ENCODE data around the gene SUPT5H. TPM values are rescaled to one million over a fixed set of nuclear protein-coding genes. Genes with fewer than 3 reads are reported as not detected.

SUPT5H gene
- total RNA-seq, 1 experiment from 2014 or later: 171 TPM

GRCh38 chr19:39398297-39398864 is 47.0 kb upstream of the SUPT5H start:
- Histone ChIP-seq H3K36me3 (ENCODE audit: control insufficient read depth, insufficient read depth, low read length) (no peaks in the 10 kb centered on the region; the same call in none of the 2 replicates), H3K27me3 (replicated peaks; ENCODE audit: control insufficient read depth, insufficient read depth, low read length) (no peaks in the 10 kb centered on the region), H3K4me3 (ENCODE audit: low read depth, low read length) (no peak overlapping the region), H3K9me3 (no peaks in the 10 kb centered on the region), H3K4me1 (peaks cover 52% of the 10 kb centered on the region)
- Mint-ChIP-seq H3K36me3 (ENCODE audit: insufficient read depth, unreplicated experiment) (peaks cover 67% of the 10 kb centered on the region), H3K4me1 (ENCODE audit: low read depth, unreplicated experiment) (peaks cover 34% of the 10 kb centered on the region), H3K27ac (ENCODE audit: unreplicated experiment) (peak overlapping the region; percentile 84), H3K27me3 (ENCODE audit: insufficient read depth, unreplicated experiment) (no peaks in the 10 kb centered on the region), H3K9me3 (ENCODE audit: unreplicated experiment) (no peaks in the 10 kb centered on the region), H3K4me3 (ENCODE audit: unreplicated experiment) (peak overlapping the region; percentile 49)
- TSS peak; percentile 33 for BruUV-seq (replicated peaks)
- POLR2A ChIA-PET: interaction anchor here (0.6 to 2.3 kb wide), 7 partner anchors 10 to 573 kb away, joined by 3 to 28 read pairs (median 11); partner anchors contain the start of genes PSMC4, RPS16, SAMD4B and ZFP36
- DNase-seq: peak; percentile 63 to 77
- intact Hi-C loops (cut with micrococcal nuclease; ENCODE audit: unreplicated experiment): loop anchor here (5.0 kb wide), 1 partner anchor 271 kb away; the partner anchor contains the start of gene PAK4
- TF ChIP-seq CTCF (IDR thresholded peaks at IDR 0.05; ENCODE audit: insufficient read depth in 1 of 2, low read depth in 1 of 2, low read length in 1 of 2, severe bottlenecking in 1 of 2, unreplicated experiment in 1 of 2): no peak
- CTCF ChIA-PET: interaction anchor here (0.6 to 2.9 kb wide), 12 partner anchors 10 to 845 kb away, joined by 3 to 52 read pairs (median 8); partner anchors contain the start of genes PLEKHG2, RPS16, SAMD4B and ZFP36

DNA sequence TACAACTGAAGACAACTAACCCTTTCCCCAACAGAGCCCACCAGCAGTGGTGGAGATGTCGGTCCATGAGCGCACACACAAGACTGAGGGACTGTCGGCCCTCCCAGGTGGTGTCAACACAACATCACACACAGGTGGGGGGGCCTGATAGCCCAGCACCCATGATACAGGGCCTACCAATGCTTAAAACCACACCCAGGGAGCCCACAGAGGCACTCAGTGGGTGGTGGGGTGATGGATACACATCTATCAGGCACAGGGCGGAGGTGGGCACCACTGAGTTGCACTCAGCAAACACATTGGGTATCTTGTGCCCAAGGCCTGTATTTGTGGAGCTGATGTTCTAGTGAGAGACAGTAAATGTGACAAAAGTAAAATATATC is 45.7 kb upstream of the SUPT5H start:
- Mint-ChIP-seq H3K27me3 (ENCODE audit: insufficient read depth, unreplicated experiment) (no peaks in the 10 kb centered on the region), H3K36me3 (ENCODE audit: insufficient read depth, unreplicated experiment) (peaks cover 66% of the 10 kb centered on the region), H3K27ac (ENCODE audit: unreplicated experiment) (peak overlapping the region; percentile 84), H3K4me3 (ENCODE audit: unreplicated experiment) (peak overlapping the region; percentile 49), H3K4me1 (ENCODE audit: low read depth, unreplicated experiment) (peaks cover 34% of the 10 kb centered on the region), H3K9me3 (ENCODE audit: unreplicated experiment) (no peaks in the 10 kb centered on the region)
- Histone ChIP-seq H3K27me3 (replicated peaks; ENCODE audit: control insufficient read depth, insufficient read depth, low read length) (no peaks in the 10 kb centered on the region), H3K9me3 (no peaks in the 10 kb centered on the region), H3K4me3 (ENCODE audit: low read depth, low read length) (no peak overlapping the region), H3K4me1 (peaks cover 59% of the 10 kb centered on the region), H3K36me3 (ENCODE audit: control insufficient read depth, insufficient read depth, low read length) (no peaks in the 10 kb centered on the region)
- BruUV-seq (replicated peaks): no TSS peak
- ChIA-PET CTCF (interaction anchor here (2.8 kb wide), 1 partner anchor 12 kb away, joined by 52 read pairs; the partner anchor contains the start of gene PLEKHG2), POLR2A (interaction anchor here (0.5 to 2.3 kb wide), 3 partner anchors 9 to 1832 kb away, joined by 3 to 28 read pairs (median 5); partner anchors contain the start of genes MED29, PAF1 and RPS16)
- DNase-seq: no peak
- no peak for TF ChIP-seq CTCF (IDR thresholded peaks at IDR 0.05; ENCODE audit: insufficient read depth in 1 of 2, low read depth in 1 of 2, low read length in 1 of 2, severe bottlenecking in 1 of 2, unreplicated experiment in 1 of 2)
- intact Hi-C loops (cut with micrococcal nuclease; ENCODE audit: unreplicated experiment): loop anchor here (5.0 kb wide), 1 partner anchor 272 kb away; the partner anchor contains the start of gene PAK4

GRCh38 chr19:39400061-39400460 is 45.3 kb upstream of the SUPT5H start:
- H3K9me3 Mint-ChIP-seq (ENCODE audit: unreplicated experiment): no peaks in the 10 kb centered on the region
- POLR2A ChIA-PET: interaction anchor here (0.6 to 2.8 kb wide), 3 partner anchors 9 to 36 kb away, joined by 3 to 33 read pairs (median 5); partner anchors contain the start of genes MED29, PAF1 and RPS16
- Histone ChIP-seq H3K9me3 (no peaks in the 10 kb centered on the region), H3K36me3 (ENCODE audit: control insufficient read depth, insufficient read depth, low read length) (no peaks in the 10 kb centered on the region), H3K4me1 (peaks cover 59% of the 10 kb centered on the region), H3K4me3 (ENCODE audit: low read depth, low read length) (no peak overlapping the region), H3K27me3 (replicated peaks; ENCODE audit: control insufficient read depth, insufficient read depth, low read length) (no peaks in the 10 kb centered on the region)
- peak overlapping the region; percentile 84 for H3K27ac Mint-ChIP-seq (ENCODE audit: unreplicated experiment)
- H3K27me3 Mint-ChIP-seq (ENCODE audit: insufficient read depth, unreplicated experiment): no peaks in the 10 kb centered on the region
- no peak for DNase-seq
- H3K4me3 Mint-ChIP-seq (ENCODE audit: unreplicated experiment): no peak overlapping the region
- no TSS peak for BruUV-seq (replicated peaks)
- TF ChIP-seq CTCF (IDR thresholded peaks at IDR 0.05; ENCODE audit: insufficient read depth in 1 of 2, low read depth in 1 of 2, low read length in 1 of 2, severe bottlenecking in 1 of 2, unreplicated experiment in 1 of 2): no peak
- peaks cover 62% of the 10 kb centered on the region for H3K36me3 Mint-ChIP-seq (ENCODE audit: insufficient read depth, unreplicated experiment)
- intact Hi-C loops (cut with micrococcal nuclease; ENCODE audit: unreplicated experiment): no loop called here
- CTCF ChIA-PET: interaction anchor here (0.7 kb wide), 1 partner anchor 11 kb away, joined by 3 read pairs; no protein-coding TSS in a partner anchor
- peaks cover 34% of the 10 kb centered on the region for H3K4me1 Mint-ChIP-seq (ENCODE audit: low read depth, unreplicated experiment)

Data from Caco-2 (cell line).